H1 (cell line): Measurements from ENCODE around the gene DMC1. TPM values are rescaled to one million over a fixed set of nuclear protein-coding genes. Genes with fewer than 3 reads are reported as not detected.

Source experiments
- CTCF ChIA-PET: fragments of 300-600 bp; sonication (Branson Sonifier 250); formaldehyde crosslinking; loops from one replicate; lab custom pipeline; 2021; ENCODE audit not compliant: partially characterized antibody; lab: Charles Lee
- POLR2A ChIA-PET: fragments of 300-600 bp; sonication (Branson Sonifier 250); formaldehyde crosslinking; loops from one replicate; lab custom pipeline; 2021; ENCODE audit warnings: inconsistent platforms; ENCODE audit not compliant: partially characterized antibody; lab: Charles Lee
- DNase-seq, 2 experiments: peaks; one replicate each; pipeline versions ENCODE4 v3.0.0 to v3.0.0-alpha.2; 2010 to 2022; ENCODE audit warnings: low spot score in 2 of 2, low read depth in 1 of 2, mixed read lengths in 1 of 2
- FAIRE-seq: peaks from 2 replicates; lab custom pipeline; 2011; peaks lifted over from hg19 to GRCh38; lab: Jason Lieb, UNC
- H2AFZ ChIP-seq: 2 replicates; pipeline ENCODE4 v1.8.1; 2012; ENCODE audit warnings: low read length, inconsistent platforms
- H2AK5ac ChIP-seq: 2 replicates; pipeline ENCODE4 v1.6.1; 2013; ENCODE audit warnings: low read depth, low read length
- H2BK120ac ChIP-seq: replicated peaks from 2 replicates; pipeline ENCODE3; 2013; ENCODE audit warnings: low read depth, low read length, inconsistent platforms
- H2BK12ac ChIP-seq: 2 replicates; pipeline ENCODE4 v1.6.1; 2013; ENCODE audit warnings: low read depth, low read length
- H2BK15ac ChIP-seq: 2 replicates; pipeline ENCODE4 v1.6.1; 2013; ENCODE audit warnings: low read length
- H2BK20ac ChIP-seq: 2 replicates; pipeline ENCODE4 v1.6.1; 2013; ENCODE audit warnings: low read length
- H2BK5ac ChIP-seq: 2 replicates; pipeline ENCODE4 v1.6.1; 2013; ENCODE audit warnings: low read depth, low read length
- H3K14ac ChIP-seq: 2 replicates; pipeline ENCODE4 v1.6.1; 2013; ENCODE audit warnings: inconsistent platforms; ENCODE audit not compliant: insufficient read length
- H3K18ac ChIP-seq: 2 replicates; pipeline ENCODE4 v1.6.1; 2013; ENCODE audit warnings: low read length; ENCODE audit errors: extremely low read depth
- H3K23ac ChIP-seq: 2 replicates; pipeline ENCODE4 v1.6.1; 2013; ENCODE audit warnings: inconsistent platforms; ENCODE audit not compliant: insufficient read length
- H3K23me2 ChIP-seq: 2 replicates; pipeline ENCODE4 v1.6.1; 2013; ENCODE audit warnings: low read depth, low read length
- H3K27ac ChIP-seq: 2 replicates; pipeline ENCODE4 v1.6.1; 2011; ENCODE audit warnings: low read depth, low read length, inconsistent platforms
- H3K27me3 ChIP-seq, 4 experiments: replicated peaks in 1 of 4; 1 replicate in 1 of 4; 2 replicates in 3 of 4; pipeline versions ENCODE4 v1.6.1 to v1.8.1; 2011 to 2013; ENCODE audit warnings: low read length in 3 of 4, mild to moderate bottlenecking in 3 of 4, inconsistent platforms in 2 of 4, mixed read lengths in 2 of 4, moderate library complexity in 1 of 4; ENCODE audit not compliant: control insufficient read depth in 3 of 4, insufficient read depth in 3 of 4; ENCODE audit errors: extremely low read depth in 1 of 4
- H3K36me3 ChIP-seq, 4 experiments: 2 replicates each; pipeline versions ENCODE4 v1.6.1 to v1.8.1; 2011 to 2013; ENCODE audit warnings: mild to moderate bottlenecking in 4 of 4, low read length in 3 of 4, moderate library complexity in 2 of 4, control low read depth in 1 of 4, inconsistent platforms in 1 of 4; ENCODE audit not compliant: insufficient read depth in 4 of 4, control insufficient read depth in 2 of 4
- H3K4ac ChIP-seq: replicated peaks from 2 replicates; pipeline ENCODE3; 2013; ENCODE audit warnings: low read length, low read depth, mixed read lengths, inconsistent platforms; ENCODE audit not compliant: insufficient read length
- H3K4me1 ChIP-seq, 4 experiments: replicated peaks in 1 of 4; 1 replicate in 1 of 4; 2 replicates in 3 of 4; pipeline versions ENCODE4 v1.6.1 to v1.8.1; 2011 to 2013; ENCODE audit warnings: low read length in 3 of 4, inconsistent platforms in 2 of 4, mixed read lengths in 1 of 4; ENCODE audit not compliant: insufficient read depth in 4 of 4, control insufficient read depth in 3 of 4
- H3K4me2 ChIP-seq, 2 experiments: 2 replicates each; pipeline versions ENCODE4 v1.6.1 to v1.8.1; 2011 to 2013; ENCODE audit warnings: low read depth in 2 of 2, low read length in 2 of 2, control low read depth in 1 of 2, inconsistent platforms in 1 of 2, mild to moderate bottlenecking in 1 of 2; ENCODE audit not compliant: insufficient read depth in 1 of 2
- H3K4me3 ChIP-seq, 4 experiments: fragments of 200-600, 300-600 bp in 1 of 4; sonication (generic), shearing (Covaris generic), sonication (Bioruptor Twin) in 1 of 4; 2 replicates each; pipeline versions ENCODE4 v1.5.1 to v1.8.1; 2011 to 2016; ENCODE audit warnings: low read length in 4 of 4, low read depth in 3 of 4, control low read depth in 2 of 4, inconsistent platforms in 2 of 4, mild to moderate bottlenecking in 2 of 4, mixed read lengths in 1 of 4, moderate library complexity in 1 of 4; ENCODE audit not compliant: insufficient read depth in 2 of 4; ENCODE audit errors: extremely low read depth in 1 of 4
- H3K56ac ChIP-seq: replicated peaks from 2 replicates; pipeline ENCODE3; 2013; ENCODE audit warnings: low read depth, mild to moderate bottlenecking, mixed read lengths, low read length, inconsistent platforms; ENCODE audit not compliant: insufficient read length
- H3K79me1 ChIP-seq: 2 replicates; pipeline ENCODE4 v1.6.1; 2013; ENCODE audit warnings: low read depth, low read length, control low read depth
- H3K79me2 ChIP-seq, 2 experiments: 2 replicates each; pipeline versions ENCODE4 v1.6.1 to v1.8.1; 2012 to 2013; ENCODE audit warnings: low read length in 2 of 2, mild to moderate bottlenecking in 2 of 2, inconsistent platforms in 1 of 2; ENCODE audit not compliant: insufficient read depth in 2 of 2, control insufficient read depth in 1 of 2
- H3K9ac ChIP-seq, 4 experiments: replicated peaks in 1 of 4; 1 replicate in 1 of 4; 2 replicates in 3 of 4; pipeline versions ENCODE4 v1.6.1 to v1.8.1; 2011 to 2013; ENCODE audit warnings: low read depth in 3 of 4, low read length in 3 of 4, control low read depth in 2 of 4, mild to moderate bottlenecking in 2 of 4, moderate library complexity in 2 of 4, inconsistent platforms in 1 of 4; ENCODE audit errors: extremely low read depth in 1 of 4
- H3K9me3 ChIP-seq, 2 experiments: 2 replicates each; pipeline versions ENCODE4 v1.6.1 to v1.8.1; 2012 to 2013; ENCODE audit warnings: mild to moderate bottlenecking in 2 of 2, moderate library complexity in 2 of 2, control low read depth in 1 of 2, inconsistent platforms in 1 of 2, low read depth in 1 of 2, low read length in 1 of 2, mixed read lengths in 1 of 2; ENCODE audit not compliant: insufficient read depth in 2 of 2
- H4K20me1 ChIP-seq, 2 experiments: replicated peaks in 1 of 2; 2 replicates each; pipeline versions ENCODE3 to v1.8.1; 2011 to 2013; ENCODE audit warnings: inconsistent platforms in 2 of 2, low read length in 2 of 2, mild to moderate bottlenecking in 1 of 2; ENCODE audit not compliant: insufficient read depth in 2 of 2, control insufficient read depth in 1 of 2
- H4K5ac ChIP-seq: 2 replicates; pipeline ENCODE4 v1.6.1; 2013; ENCODE audit warnings: low read length, low read depth, mixed read lengths, inconsistent platforms; ENCODE audit not compliant: insufficient read length
- H4K8ac ChIP-seq: 2 replicates; pipeline ENCODE4 v1.8.0; 2013; ENCODE audit warnings: mild to moderate bottlenecking, moderate library complexity, low read length, inconsistent platforms; ENCODE audit not compliant: insufficient read depth; ENCODE audit errors: extremely low read depth
- H4K91ac ChIP-seq: replicated peaks from 2 replicates; pipeline ENCODE3; 2013; ENCODE audit warnings: low read length, mixed read lengths, inconsistent platforms; ENCODE audit not compliant: insufficient read length
- BACH1 ChIP-seq: IDR thresholded peaks from 2 replicates; pipeline ENCODE4 v1.6.1; 2012; ENCODE audit warnings: low read length, improper control_type of control experiment
- EGR1 ChIP-seq: IDR thresholded peaks from 2 replicates; pipeline ENCODE4 v1.6.1; 2011; ENCODE audit warnings: low read depth, low read length, borderline replicate concordance
- KDM5A ChIP-seq: fragments of 200-600 bp; IDR thresholded peaks from 2 replicates; pipeline ENCODE4 v1.7.1; 2012; ENCODE audit warnings: mild to moderate bottlenecking, low read length, inconsistent platforms, mixed read lengths
- NANOG ChIP-seq: IDR thresholded peaks from 2 replicates; pipeline ENCODE4 v1.6.1; 2011; ENCODE audit warnings: low read length, low read depth, mild to moderate bottlenecking, inconsistent platforms; ENCODE audit not compliant: insufficient read depth, poor library complexity, severe bottlenecking
- POLR2A ChIP-seq, 2 experiments: IDR thresholded peaks; 1 replicate in 1 of 2; 2 replicates in 1 of 2; pipeline ENCODE4 v1.6.1; 2011; ENCODE audit warnings: low read depth in 2 of 2, low read length in 2 of 2, mild to moderate bottlenecking in 2 of 2; ENCODE audit errors: control extremely low read depth in 1 of 2
- POLR2AphosphoS5 ChIP-seq: IDR thresholded peaks from 2 replicates; pipeline ENCODE4 v1.6.1; 2011; ENCODE audit warnings: low read depth, low read length
- WGBS, 2 experiments: shearing (Covaris generic) in 1 of 2; methylation state at CpG; one replicate each; pipeline versions ENCODE4 v1.1.6 to v1.1.7; 2013 to 2015; ENCODE audit warnings: low lambda C conversion rate in 2 of 2, mixed read lengths in 2 of 2, inconsistent platforms in 1 of 2, low coverage in 1 of 2, missing lambda C conversion rate in 1 of 2; ENCODE audit not compliant: insufficient replicate concordance in 2 of 2, insufficient coverage in 1 of 2, insufficient read length in 1 of 2; ENCODE audit errors: extremely low coverage in 1 of 2, missing lambda C conversion rate in 1 of 2; 5-methylcytosine and 5-hydroxymethylcytosine counted together
- polyA plus RNA-seq, 7 experiments: library from polyadenylated mRNA; depleted of rRNA in 3 of 7; stranded (reverse) in 5 of 7; unstranded in 2 of 7; fragments of >200 nt in 5 of 7; fragments of 200-250 nt in 2 of 7; gene quantifications; 1 replicate in 5 of 7; 2 replicates in 1 of 7; 4 replicates in 1 of 7; pipeline versions ENCODE4 v1.2.1 to v1.2.3, GENCODE V29; 2011 to 2013; ENCODE audit warnings: missing spikeins in 2 of 7, mixed read lengths in 2 of 7
- total RNA-seq: library from RNA; stranded (reverse); fragmentation: NEBNext Ultra II Directional; extraction: Animal tissue kit (Norgen Biotek cat#: 25700); gene quantifications from 2 replicates; pipeline ENCODE4 v1.2.1, GENCODE V29; 2021

Gene DMC1
- total and polyA plus RNA-seq, 2 of the 8 experiments (the other 6 are each of a cell fraction or from before 2014, with no cell fraction given) = 3.8 to 7.2 TPM

GRCh38 chr22:38501797-38502672 lies 67.9 kb downstream of the DMC1 start:
- Histone ChIP-seq H2BK15ac (no peak overlapping the region), H4K8ac (no peak overlapping the region), H3K14ac (no peak overlapping the region), H4K20me1 (peaks cover 18 to 22% of the 10 kb centered on the region in 2 experiments), H3K23me2 (peaks cover 12% of the 10 kb centered on the region), H3K23ac (no peak overlapping the region), H3K79me1 (0 out of 2 replicates have a peak, but pooled peaks cover 3% of the 10 kb centered on the region), H4K91ac (no peak overlapping the region), H4K5ac (no peak overlapping the region), H3K4me1 (peaks cover 0 to 7% (median 5%) of the 10 kb centered on the region in 4 experiments; a peak in 5 of 7 replicates), H3K9ac (no peak overlapping the region; a peak in 3 of 7 replicates), H2BK5ac (no peak overlapping the region), H2BK12ac (no peak overlapping the region), H3K4me3 (peak overlapping the region in 1 of 4 experiments; percentile 97; a peak in 2 of 8 replicates), H3K27me3 (no peaks in the 10 kb centered on the region), H3K9me3 (no peaks in the 10 kb centered on the region), H3K4ac (no peak overlapping the region), H3K79me2 (peaks cover 32 to 77% of the 10 kb centered on the region in 2 experiments), H3K56ac (no peak overlapping the region), H2BK20ac (no peak overlapping the region), H3K4me2 (peak overlapping the region; percentile 78 to 94; a peak in 2 of 4 replicates), H2AFZ (no peak overlapping the region), H2AK5ac (no peak overlapping the region), H2BK120ac (no peak overlapping the region), H3K36me3 (peaks cover 20 to 79% (median 39%) of the 10 kb centered on the region in 4 experiments), H3K18ac (no peak overlapping the region), H3K27ac (no peak overlapping the region)
- FAIRE-seq = no peak
- WGBS, 2 experiments = 90% methylated on average over 9 of the region's 10 CpGs; no CpG with 5 or more reads in 1 of the 2 experiments
- DNase-seq = no peak
- ChIA-PET POLR2A (interaction anchor here (0.7 to 32.5 kb wide), 14 partner anchors 10 to 100 kb away, joined by 3 to 1102 read pairs (median 4); partner anchors contain the start of genes DMC1 and KDELR3), CTCF (interaction anchor here (0.8 to 1.4 kb wide), 8 partner anchors 8 to 195 kb away, joined by 3 to 7 read pairs (median 3); no protein-coding TSS in a partner anchor)
- no peak for TF ChIP-seq BACH1
- TF ChIP-seq KDM5A = no peak
- 0 out of 2 replicates have a peak, but pooled peaks have one; percentile 43 for TF ChIP-seq POLR2AphosphoS5
- TF ChIP-seq POLR2A (IDR thresholded peaks at IDR 0.05; ENCODE audit: control extremely low read depth in 1 of 2, low read depth in 2 of 2, low read length in 2 of 2) = 0 out of 3 replicates have a peak, but pooled peaks of 1 of the 2 experiments have one; percentile 10
- TF ChIP-seq NANOG = no peak
- TF ChIP-seq EGR1 = no peak
